HepG2 (cell line): ENCODE measurements around the gene ARL5B. TPM values are rescaled to one million over a fixed set of nuclear protein-coding genes. Genes with fewer than 3 reads are reported as not detected.

ENCODE experiments used
- ARNTL ChIP-seq: sonication (generic); formaldehyde crosslinking; IDR thresholded peaks from 2 replicates; pipeline ENCODE4 v1.4.0; 2020; ENCODE audit warnings: mild to moderate bottlenecking, missing genetic modification reagents
- FOSL2 ChIP-seq: sonication (generic); formaldehyde crosslinking; IDR thresholded peaks from 2 replicates; pipeline ENCODE4 v1.4.0; 2020; ENCODE audit warnings: missing genetic modification reagents
- MAFG ChIP-seq: sonication (generic); formaldehyde crosslinking; IDR thresholded peaks from 2 replicates; pipeline ENCODE4 v1.5.1; 2020; ENCODE audit warnings: mild to moderate bottlenecking, missing genetic modification reagents
- MBNL3 ChIP-seq: fragments of 250-450 bp; sonication (Bioruptor Pico); conservative IDR thresholded peaks from 2 replicates; pipeline ENCODE4 v1.8.0; 2022; ENCODE audit warnings: mild to moderate bottlenecking, inconsistent platforms
- MIER2 ChIP-seq: IDR thresholded peaks from 2 replicates; pipeline ENCODE4 v1.6.1; 2016; ENCODE audit warnings: missing biosample characterization, missing genetic modification reagents
- PAF1 ChIP-seq: IDR thresholded peaks from 2 replicates; pipeline ENCODE4 v1.6.1; 2016; ENCODE audit warnings: missing genetic modification reagents, missing compliant biosample characterization
- PBX3 ChIP-seq: sonication (generic); formaldehyde crosslinking; IDR thresholded peaks from 2 replicates; pipeline ENCODE4 v1.8.1; 2023; ENCODE audit warnings: missing genetic modification reagents, inconsistent platforms, borderline replicate concordance
- PRDM10 ChIP-seq: sonication (generic); formaldehyde crosslinking; IDR thresholded peaks from 2 replicates; pipeline ENCODE4 v1.4.0; 2020; ENCODE audit warnings: low read depth, missing genetic modification reagents
- RNF219 ChIP-seq: sonication (generic); formaldehyde crosslinking; IDR thresholded peaks from 2 replicates; pipeline ENCODE4 v1.5.0; 2020; ENCODE audit warnings: mild to moderate bottlenecking, missing genetic modification reagents
- SYNCRIP ChIP-seq: fragments of 200-400 bp; formaldehyde crosslinking; IDR thresholded peaks from 2 replicates; pipeline ENCODE4 v1.6.1; 2018; ENCODE audit warnings: mild to moderate bottlenecking, low read depth, low read length; ENCODE audit not compliant: insufficient read depth
- U2AF1 ChIP-seq: fragments of 200-400 bp; formaldehyde crosslinking; optimal IDR thresholded peaks from 2 replicates; pipeline ENCODE3; 2017; ENCODE audit warnings: mild to moderate bottlenecking, low read depth, low read length
- ZBTB3 ChIP-seq: sonication (generic); formaldehyde crosslinking; IDR thresholded peaks from 2 replicates; pipeline ENCODE4 v1.4.0; 2020; ENCODE audit warnings: low read depth, mild to moderate bottlenecking, moderate library complexity, missing genetic modification reagents, borderline replicate concordance
- ZBTB43 ChIP-seq: sonication (generic); formaldehyde crosslinking; conservative IDR thresholded peaks from 2 replicates; pipeline ENCODE4 v1.4.0; 2020; ENCODE audit warnings: missing genetic modification reagents
- ZBTB7B ChIP-seq: sonication (generic); formaldehyde crosslinking; IDR thresholded peaks from 2 replicates; pipeline ENCODE4 v1.4.0; 2020; ENCODE audit warnings: missing genetic modification reagents
- ZFP37 ChIP-seq: sonication (generic); formaldehyde crosslinking; IDR thresholded peaks from 2 replicates; pipeline ENCODE4 v1.4.0; 2020; ENCODE audit warnings: missing genetic modification reagents, borderline replicate concordance
- ZNF367 ChIP-seq: sonication (generic); formaldehyde crosslinking; IDR thresholded peaks from 2 replicates; pipeline ENCODE4 v1.4.0; 2020; ENCODE audit warnings: missing genetic modification reagents, borderline replicate concordance
- ZNF512 ChIP-seq: sonication (generic); formaldehyde crosslinking; IDR thresholded peaks from 2 replicates; pipeline ENCODE4 v1.4.0; 2020; ENCODE audit warnings: mild to moderate bottlenecking, missing genetic modification reagents
- ZNF513 ChIP-seq: sonication (generic); formaldehyde crosslinking; conservative IDR thresholded peaks from 2 replicates; pipeline ENCODE4 v1.5.0; 2020; ENCODE audit warnings: missing genetic modification reagents
- ZSCAN30 ChIP-seq: sonication (generic); formaldehyde crosslinking; IDR thresholded peaks from 2 replicates; pipeline ENCODE4 v1.5.0; 2020; ENCODE audit warnings: mild to moderate bottlenecking, missing genetic modification reagents
- polyA plus RNA-seq, 8 experiments: library from polyadenylated mRNA; depleted of rRNA in 3 of 8; stranded (reverse) in 7 of 8; unstranded in 1 of 8; fragments of >200 nt; fragmentation: Illumina TruSeq in 4 of 8; extraction: Trizol in 4 of 8; gene quantifications; 2 replicates each; pipeline versions ENCODE4 v1.2.1 to v1.2.3, GENCODE V29; 2011 to 2016; ENCODE audit warnings: low read depth in 4 of 8, missing spikeins in 1 of 8, mixed read lengths in 1 of 8; ENCODE audit not compliant: insufficient read depth in 1 of 8
- total RNA-seq, 5 experiments: library from RNA; depleted of rRNA; stranded (reverse); fragments of >200 nt; fragmentation: Illumina TruSeq; extraction: Trizol; gene quantifications; 2 replicates each; pipeline ENCODE4 v1.2.3, GENCODE V29; 2016; ENCODE audit warnings: low read depth in 1 of 5

Gene ARL5B
- total and polyA plus RNA-seq, 2 of the 13 experiments (the other 11 are each of a cell fraction or from before 2014, with no cell fraction given) = 26.6 to 32.7 TPM

GRCh38 chr10:18610517-18610916 lies 48.7 kb upstream of the ARL5B start (continued):
- TF ChIP-seq ZBTB43 (CRISPR knock-in tag) (no peak), PBX3 (CRISPR knock-in tag) (no peak), MAFG (CRISPR knock-in tag) (no peak), ZBTB3 (CRISPR knock-in tag) (no peak), ZNF513 (CRISPR knock-in tag) (no peak), ZFP37 (no peak), SYNCRIP (no peak), FOSL2 (peak; percentile 100), PRDM10 (CRISPR knock-in tag) (no peak), PAF1 (CRISPR knock-in tag) (no peak), RNF219 (CRISPR knock-in tag) (no peak), ZSCAN30 (no peak), U2AF1 (no peak), ZBTB7B (CRISPR knock-in tag) (no peak), ZNF512 (CRISPR knock-in tag) (no peak), MBNL3 (no peak), ARNTL (CRISPR knock-in tag) (no peak), MIER2 (CRISPR knock-in tag) (0 out of 2 replicates have a peak, but pooled peaks have one; percentile 65), ZNF367 (CRISPR knock-in tag) (no peak)
